Upper lobe of left lung (tissue), 6 donors: ENCODE data around the gene CALN1. TPM values are rescaled to one million over a fixed set of nuclear protein-coding genes. Genes with fewer than 3 reads are reported as not detected.

Source experiments
- ATAC-seq, 2 donors: fragments of 200-7000 bp; cut with Tn5 transposase; one replicate each; pipeline ENCODE4 v1.9.1; 2022; ENCODE audit warnings: mild to moderate bottlenecking in 2 of 2, moderate library complexity in 2 of 2; ENCODE audit not compliant: low FRiP score in 2 of 2
- DNase-seq, 2 donors: peaks; one replicate each; pipeline ENCODE4 v3.0.0-alpha.2; 2019 to 2020
- H3K27ac ChIP-seq, 4 donors: fragments of 200-600 bp; sonication (generic); one replicate each; pipeline ENCODE4 v1.5.1; 2016 to 2019
- H3K27me3 ChIP-seq, 4 donors: fragments of 200-600 bp; sonication (generic); one replicate each; pipeline ENCODE4 v1.5.1; 2017 to 2019
- H3K36me3 ChIP-seq, 4 donors: fragments of 200-600 bp; sonication (generic); one replicate each; pipeline ENCODE4 v1.5.1; 2016 to 2019
- H3K4me1 ChIP-seq, 4 donors: fragments of 200-600 bp; sonication (generic); one replicate each; pipeline ENCODE4 v1.5.1; 2018 to 2019
- H3K4me3 ChIP-seq, 4 donors: fragments of 200-600 bp; sonication (generic); one replicate each; pipeline ENCODE4 v1.5.1; 2017 to 2019; ENCODE audit warnings: mild to moderate bottlenecking in 2 of 4, moderate library complexity in 1 of 4
- H3K9me3 ChIP-seq, 4 donors: fragments of 200-600 bp; sonication (generic); one replicate each; pipeline ENCODE4 v1.5.1; 2018 to 2019
- EP300 ChIP-seq, 4 donors: sonication (generic); formaldehyde crosslinking; IDR thresholded peaks; one replicate each; pipeline ENCODE4 v1.5.1; 2017; ENCODE audit warnings: antibody characterized with exemption in 4 of 4, control low read depth in 2 of 4
- POLR2A ChIP-seq, 4 donors: fragments of 450-650 bp; IDR thresholded peaks; one replicate each; pipeline ENCODE4 v1.5.1; 2016 to 2017; ENCODE audit warnings: antibody characterized with exemption in 4 of 4, mild to moderate bottlenecking in 2 of 4
- POLR2AphosphoS5 ChIP-seq, 2 donors: sonication (generic); formaldehyde crosslinking; IDR thresholded peaks; one replicate each; pipeline ENCODE4 v1.5.1; 2017; ENCODE audit warnings: antibody characterized with exemption in 2 of 2
- WGBS, 2 donors: methylation state at CpG; one replicate each; pipeline ENCODE4 v1.1.5; 2017 to 2018; 5-methylcytosine and 5-hydroxymethylcytosine counted together
- total RNA-seq, 6 donors: library from RNA; depleted of rRNA in 4 of 6; stranded (reverse); fragments of >200 nt in 4 of 6; gene quantifications; one replicate each; pipeline versions ENCODE4 v1.1.0 to v1.2.1, GENCODE V29; 2016 to 2021
- TF ChIP-seq, protein P1 (sequence below), 6 experiments: fragments of 450-650 bp in 4 of 6; fragments of 200-600 bp in 2 of 6; sonication (generic) in 2 of 6; IDR thresholded peaks; one replicate each; pipeline ENCODE4 v1.5.1; 2016 to 2019; ENCODE audit warnings: antibody characterized with exemption in 6 of 6
- donor health status: DM: no; HTN: no; CAD: no; lungs with moderate emphysema.
- donor health status: DM: no; HTN: yes; CAD: no; lungs with severe emphysema.

The CALN1 gene
- total RNA-seq, 6 donors from 2014 or later, result 0.24 to 0.46 TPM; not detected in 4

DNA sequence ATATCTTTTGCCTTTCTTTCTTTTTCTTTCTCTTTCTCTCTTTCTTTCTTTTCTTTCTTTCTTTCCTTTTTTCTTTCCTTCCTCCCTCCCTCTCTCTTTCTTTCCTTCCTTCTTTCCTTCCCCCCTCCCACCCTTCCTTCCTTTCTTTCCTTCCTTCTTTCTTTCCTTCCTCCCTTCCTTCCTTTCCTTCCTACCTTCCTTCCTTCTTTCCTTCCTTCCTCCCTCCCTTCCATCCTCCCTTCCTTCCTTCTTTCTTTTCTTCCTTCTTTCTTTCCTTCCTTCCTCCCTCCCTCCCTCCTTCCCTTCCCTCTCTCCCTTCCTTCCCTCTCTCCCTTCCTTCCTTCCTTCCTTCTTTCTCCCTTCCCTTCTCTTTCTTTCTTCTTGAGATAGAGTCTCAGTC lies 25.5 kb upstream of the CALN1 start:
- no peak overlapping the region for H3K27ac ChIP-seq

DNA sequence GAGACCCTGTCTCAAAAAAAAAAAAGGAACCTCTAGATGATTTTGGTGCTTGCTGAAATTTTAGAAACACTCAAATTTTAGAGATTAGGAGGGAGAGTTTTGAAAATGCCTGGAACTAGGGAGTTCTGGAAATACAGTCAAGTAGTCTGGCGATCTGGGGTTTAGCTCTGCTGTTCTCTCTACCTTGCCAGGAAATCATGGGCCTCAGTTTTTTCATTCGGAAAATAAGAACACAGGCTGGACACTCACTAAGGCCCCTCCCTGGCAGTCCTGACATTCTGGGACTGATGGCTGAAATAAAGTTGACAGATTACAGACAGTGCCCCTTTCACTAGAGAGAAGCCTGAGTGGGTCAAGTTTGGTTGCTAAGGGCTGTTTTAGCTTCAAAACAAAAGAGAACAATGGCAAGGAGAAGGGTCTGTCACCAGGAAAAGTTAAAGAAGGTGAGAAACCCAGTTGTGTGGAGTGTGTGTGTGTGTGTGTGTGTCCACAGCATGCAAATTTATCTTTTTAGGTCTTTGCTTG lies 25.0 kb upstream of the CALN1 start:
- Histone ChIP-seq H3K9me3 (no peaks in the 10 kb centered on the region), H3K36me3 (no peaks in the 10 kb centered on the region), H3K4me3 (no peak overlapping the region), H3K4me1 (no peaks in the 10 kb centered on the region), H3K27ac (no peak overlapping the region), H3K27me3 (no peaks in the 10 kb centered on the region)
- ATAC-seq (no peak), DNase-seq (no peak)
- WGBS, 2 donors, result 84 to 87% methylated on average over 2 of the region's 2 CpGs
- TF ChIP-seq POLR2A (IDR thresholded peaks at IDR 0.05) (no peak), EP300 (IDR thresholded peaks at IDR 0.05) (no peak)

More for the DNA sequence above, 25.5 kb upstream of the CALN1 start:
- no peak overlapping the region for H3K4me3 ChIP-seq
- no peaks in the 10 kb centered on the region for H3K4me1 ChIP-seq
- no peaks in the 10 kb centered on the region for H3K27me3 ChIP-seq
- no peak for DNase-seq
- no peaks in the 10 kb centered on the region for H3K36me3 ChIP-seq
- no peak for ATAC-seq
- TF ChIP-seq, protein P1, sequence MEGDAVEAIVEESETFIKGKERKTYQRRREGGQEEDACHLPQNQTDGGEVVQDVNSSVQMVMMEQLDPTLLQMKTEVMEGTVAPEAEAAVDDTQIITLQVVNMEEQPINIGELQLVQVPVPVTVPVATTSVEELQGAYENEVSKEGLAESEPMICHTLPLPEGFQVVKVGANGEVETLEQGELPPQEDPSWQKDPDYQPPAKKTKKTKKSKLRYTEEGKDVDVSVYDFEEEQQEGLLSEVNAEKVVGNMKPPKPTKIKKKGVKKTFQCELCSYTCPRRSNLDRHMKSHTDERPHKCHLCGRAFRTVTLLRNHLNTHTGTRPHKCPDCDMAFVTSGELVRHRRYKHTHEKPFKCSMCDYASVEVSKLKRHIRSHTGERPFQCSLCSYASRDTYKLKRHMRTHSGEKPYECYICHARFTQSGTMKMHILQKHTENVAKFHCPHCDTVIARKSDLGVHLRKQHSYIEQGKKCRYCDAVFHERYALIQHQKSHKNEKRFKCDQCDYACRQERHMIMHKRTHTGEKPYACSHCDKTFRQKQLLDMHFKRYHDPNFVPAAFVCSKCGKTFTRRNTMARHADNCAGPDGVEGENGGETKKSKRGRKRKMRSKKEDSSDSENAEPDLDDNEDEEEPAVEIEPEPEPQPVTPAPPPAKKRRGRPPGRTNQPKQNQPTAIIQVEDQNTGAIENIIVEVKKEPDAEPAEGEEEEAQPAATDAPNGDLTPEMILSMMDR (IDR thresholded peaks at IDR 0.05), result no peak
- TF ChIP-seq POLR2AphosphoS5 (IDR thresholded peaks at IDR 0.05) (no peak), POLR2A (IDR thresholded peaks at IDR 0.05) (no peak), EP300 (IDR thresholded peaks at IDR 0.05) (no peak)
- H3K9me3 ChIP-seq, result no peaks in the 10 kb centered on the region

DNA sequence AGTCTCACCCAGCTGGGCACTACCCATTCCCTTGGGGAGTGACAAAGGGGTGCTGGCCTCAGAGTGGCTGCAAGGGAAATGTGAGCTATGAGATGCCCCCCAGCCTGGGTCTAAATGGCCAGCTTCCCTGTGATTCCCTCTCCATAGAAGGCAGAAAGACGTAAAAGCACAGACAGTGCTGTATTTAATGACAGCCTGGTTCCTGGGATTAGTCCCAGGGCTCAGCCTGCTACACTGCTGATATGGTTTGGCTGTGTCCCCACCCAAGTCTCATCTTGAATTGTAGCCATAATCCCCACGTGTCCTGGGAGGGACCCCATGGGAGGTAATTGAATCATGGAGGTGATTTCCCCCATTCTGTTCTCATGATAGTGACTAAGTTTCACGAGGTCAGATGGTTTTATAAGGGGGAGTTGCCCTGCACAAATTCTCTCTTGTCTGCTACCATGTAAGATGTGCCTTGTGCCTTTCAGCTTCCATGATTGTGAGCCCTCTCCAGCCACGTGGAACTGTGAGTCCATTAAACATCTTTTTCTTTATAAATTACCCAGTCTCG lies 23.9 kb upstream of the CALN1 start:
- H3K27ac ChIP-seq, result no peak overlapping the region
- ATAC-seq (peak in 1 of 2 donors; percentile 46), DNase-seq (no peak)
- no peaks in the 10 kb centered on the region for H3K9me3 ChIP-seq
- H3K36me3 ChIP-seq, result no peaks in the 10 kb centered on the region
- no peak overlapping the region for H3K4me3 ChIP-seq
- H3K27me3 ChIP-seq, result no peaks in the 10 kb centered on the region
- H3K4me1 ChIP-seq, result no peaks in the 10 kb centered on the region
- WGBS, 2 donors, result 54 to 62% methylated on average over 5 of the region's 5 CpGs
- TF ChIP-seq POLR2AphosphoS5 (IDR thresholded peaks at IDR 0.05) (no peak), POLR2A (IDR thresholded peaks at IDR 0.05) (no peak), EP300 (IDR thresholded peaks at IDR 0.05) (no peak)
- TF ChIP-seq, protein P1 (IDR thresholded peaks at IDR 0.05), result no peak

DNA sequence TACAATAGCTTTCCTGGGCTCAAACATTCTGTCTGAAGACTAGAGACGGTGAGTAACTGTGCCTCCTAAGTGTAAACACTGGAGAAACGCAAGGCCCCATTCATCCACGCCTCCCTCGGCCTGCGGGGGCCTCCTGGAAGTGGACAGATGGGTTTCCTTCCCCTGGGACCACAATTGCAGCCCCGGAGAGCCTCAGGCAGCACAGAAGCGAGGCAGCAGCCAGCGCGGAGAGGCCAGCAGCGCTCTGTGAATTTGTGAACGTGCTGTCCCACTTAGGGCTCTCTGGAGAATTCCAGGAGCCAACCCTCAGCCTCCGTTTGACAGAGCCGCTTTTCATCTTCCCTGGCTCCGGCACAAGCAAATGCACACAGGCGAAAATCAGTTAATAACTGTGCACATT lies 23.2 kb upstream of the CALN1 start:
- no peak overlapping the region for H3K4me3 ChIP-seq
- WGBS, 2 donors, result 31 to 40% methylated on average over 7 to 15 of the region's 15 CpGs
- no peaks in the 10 kb centered on the region for H3K27me3 ChIP-seq
- DNase-seq (no peak), ATAC-seq (peak in 1 of 2 donors; percentile 48)
- TF ChIP-seq EP300 (IDR thresholded peaks at IDR 0.05), result no peak
- no peak for TF ChIP-seq POLR2A (IDR thresholded peaks at IDR 0.05)
- no peak for TF ChIP-seq POLR2AphosphoS5 (IDR thresholded peaks at IDR 0.05)
- TF ChIP-seq, protein P1 (IDR thresholded peaks at IDR 0.05), result no peak
- no peaks in the 10 kb centered on the region for H3K36me3 ChIP-seq
- no peaks in the 10 kb centered on the region for H3K9me3 ChIP-seq
- H3K4me1 ChIP-seq, result no peaks in the 10 kb centered on the region
- H3K27ac ChIP-seq, result no peak overlapping the region

DNA sequence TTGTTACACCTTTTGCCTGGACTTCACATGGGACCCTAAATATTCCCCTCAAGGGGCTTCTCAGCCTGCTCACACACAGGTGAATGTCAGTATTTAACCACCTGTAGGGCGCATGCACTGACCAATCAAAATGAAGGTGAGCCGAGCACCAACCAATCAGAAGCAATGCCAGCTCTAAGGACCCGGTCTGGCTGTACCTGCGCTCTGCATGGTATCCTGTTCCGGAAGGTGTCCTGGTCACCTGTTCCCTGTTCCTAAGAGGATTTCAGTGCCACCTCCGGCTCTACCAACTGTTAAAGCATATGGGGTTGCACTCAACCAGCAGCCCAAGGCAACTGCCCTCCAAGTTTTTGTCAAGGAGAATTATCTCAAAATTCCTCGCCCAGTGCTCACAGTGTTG lies 18.4 kb upstream of the CALN1 start:
- DNase-seq (no peak), ATAC-seq (no peak)
- no peaks in the 10 kb centered on the region for H3K9me3 ChIP-seq
- no peak overlapping the region for H3K4me3 ChIP-seq
- TF ChIP-seq, protein P1 (IDR thresholded peaks at IDR 0.05), result no peak
- TF ChIP-seq POLR2A (IDR thresholded peaks at IDR 0.05) (no peak), EP300 (IDR thresholded peaks at IDR 0.05) (no peak), POLR2AphosphoS5 (IDR thresholded peaks at IDR 0.05) (no peak)
- H3K27ac ChIP-seq, result no peak overlapping the region
- H3K36me3 ChIP-seq, result no peaks in the 10 kb centered on the region
- H3K27me3 ChIP-seq, result no peaks in the 10 kb centered on the region
- H3K4me1 ChIP-seq, result no peaks in the 10 kb centered on the region
- 86 to 88% methylated on average over 4 to 7 of the region's 7 CpGs for WGBS, 2 donors
